Measurements from ENCODE around the gene PLOD1.

- TF ChIP-seq POLR2AphosphoS5 (IDR thresholded peaks at IDR 0.05) (no peak), CTCF (IDR thresholded peaks at IDR 0.05; ENCODE audit: poor library complexity, severe bottlenecking) (no peak)
Observed at GRCh38 chr1:11960276-11960675, 25.8 kb downstream of the PLOD1 start.
